Kidney (tissue), 14 donors: Measurements from ENCODE around the gene PPP1R3A. TPM values are rescaled to one million over a fixed set of nuclear protein-coding genes. Genes with fewer than 3 reads are reported as not detected.

ENCODE experiments used
- DNase-seq, 5 donors: peaks; one replicate each; pipeline ENCODE4 v3.0.0-alpha.2; 2013 to 2020
- FAIRE-seq: peaks from 2 replicates; lab custom pipeline; 2012; peaks lifted over from hg19 to GRCh38; lab: Jason Lieb, UNC
- H3K27ac ChIP-seq, 2 donors: one replicate each; pipeline ENCODE4 v1.7.0; 2013; ENCODE audit warnings: low read depth in 2 of 2, low read length in 2 of 2, inconsistent platforms in 1 of 2
- H3K27me3 ChIP-seq: one replicate; pipeline ENCODE4 v1.7.1; 2013; ENCODE audit warnings: low read length, inconsistent platforms; ENCODE audit not compliant: control insufficient read depth, insufficient read depth
- H3K36me3 ChIP-seq, 3 donors: one replicate each; pipeline versions ENCODE4 v1.7.0 to v1.7.1; 2013; ENCODE audit warnings: low read length in 3 of 3, control low read depth in 1 of 3, inconsistent platforms in 1 of 3; ENCODE audit not compliant: insufficient read depth in 3 of 3, control insufficient read depth in 2 of 3
- H3K4me1 ChIP-seq, 3 donors: one replicate each; pipeline versions ENCODE4 v1.7.0 to v1.7.1; 2013; ENCODE audit warnings: low read length in 3 of 3, inconsistent platforms in 1 of 3, low read depth in 1 of 3; ENCODE audit not compliant: control insufficient read depth in 2 of 3, insufficient read depth in 2 of 3
- H3K4me3 ChIP-seq, 3 donors: one replicate each; pipeline versions ENCODE4 v1.7.0 to v1.8.1; 2013; ENCODE audit warnings: low read length in 3 of 3, control low read depth in 1 of 3, inconsistent platforms in 1 of 3
- H3K9ac ChIP-seq, 3 donors: one replicate each; pipeline versions ENCODE4 v1.7.0 to v1.7.1; 2013; ENCODE audit warnings: low read length in 3 of 3, control low read depth in 1 of 3, inconsistent platforms in 1 of 3
- H3K9me3 ChIP-seq, 3 donors: one replicate each; pipeline versions ENCODE4 v1.7.0 to v1.7.1; 2013; ENCODE audit warnings: low read length in 3 of 3, control low read depth in 1 of 3, inconsistent platforms in 1 of 3; ENCODE audit not compliant: control insufficient read depth in 2 of 3, insufficient read depth in 1 of 3
- intact Hi-C: fragments of 100-400 bp; cut with DNase I; formaldehyde crosslinking; loops from one replicate; pipeline ENCODE4 v1.11.1; 2022
- polyA plus RNA-seq: library from polyadenylated mRNA; stranded (reverse); fragments of 350-450 nt; fragmentation: Illumina TruSeq; extraction: RNeasy Lipid Tissue Mini Kit (QIAGEN cat#74804); gene quantifications from one replicate; pipeline ENCODE4 v1.2.3, GENCODE V29; 2014; ENCODE audit warnings: low read depth, low replicate concordance; ENCODE audit not compliant: insufficient read depth
- total RNA-seq: library from RNA; stranded (reverse); fragmentation: NEBNext Ultra II Directional; extraction: Animal tissue kit (Norgen Biotek cat#: 25700); gene quantifications from one replicate; pipeline ENCODE4 v1.2.1, GENCODE V29; 2021
- TF ChIP-seq, protein P1 (sequence below): IDR thresholded peaks from 3 replicates; pipeline ENCODE4 v1.5.1; 2012; ENCODE audit warnings: mild to moderate bottlenecking, moderate library complexity, borderline replicate concordance; ENCODE audit not compliant: insufficient read depth; ENCODE audit errors: extremely low read depth
- donor health status: control.
- donor health status: control.
- donor health status: control.
- donor health status: control.
- donor health status: control.
- donor health status: DM: yes; HTN: yes; CAD: no.
- donor health status: Normal renal cell carcinoma (clear cell type).

PPP1R3A gene
- total and polyA plus RNA-seq, 2 donors from 2014 or later, result not detected

DNA sequence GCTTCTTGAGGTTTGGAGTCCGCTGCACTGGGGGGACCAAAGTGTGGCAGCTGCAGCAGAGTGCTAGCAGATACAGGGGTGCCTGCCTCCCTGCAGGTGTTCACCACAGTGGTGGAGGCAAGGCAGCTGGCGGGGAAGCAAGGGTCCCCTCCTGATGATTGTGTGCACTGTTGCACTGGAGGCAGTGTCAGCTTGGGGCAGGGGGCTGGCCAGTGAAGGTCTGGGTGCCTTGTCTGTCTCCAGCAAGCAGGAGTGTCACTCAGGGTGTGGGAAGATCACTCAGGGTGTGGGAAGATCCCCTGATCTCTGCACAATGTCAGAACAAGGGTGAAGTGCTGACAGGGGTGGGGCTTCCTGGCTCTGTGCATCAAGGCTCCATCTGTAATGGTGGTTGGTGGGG is 36.3 kb upstream of the PPP1R3A start:
- H3K9ac ChIP-seq, result no peak overlapping the region
- FAIRE-seq, result no peak
- no peaks in the 10 kb centered on the region for H3K27me3 ChIP-seq
- DNase-seq, result peak in 1 of 5 donors; percentile 46
- no peaks in the 10 kb centered on the region for H3K4me1 ChIP-seq
- H3K36me3 ChIP-seq, result no peaks in the 10 kb centered on the region
- peaks cover 0 to 7% (median 0%) of the 10 kb centered on the region in 3 donors for H3K9me3 ChIP-seq
- no peak overlapping the region for H3K27ac ChIP-seq
- no peak overlapping the region for H3K4me3 ChIP-seq
- intact Hi-C loops, result no loop called here
- TF ChIP-seq, protein P1, sequence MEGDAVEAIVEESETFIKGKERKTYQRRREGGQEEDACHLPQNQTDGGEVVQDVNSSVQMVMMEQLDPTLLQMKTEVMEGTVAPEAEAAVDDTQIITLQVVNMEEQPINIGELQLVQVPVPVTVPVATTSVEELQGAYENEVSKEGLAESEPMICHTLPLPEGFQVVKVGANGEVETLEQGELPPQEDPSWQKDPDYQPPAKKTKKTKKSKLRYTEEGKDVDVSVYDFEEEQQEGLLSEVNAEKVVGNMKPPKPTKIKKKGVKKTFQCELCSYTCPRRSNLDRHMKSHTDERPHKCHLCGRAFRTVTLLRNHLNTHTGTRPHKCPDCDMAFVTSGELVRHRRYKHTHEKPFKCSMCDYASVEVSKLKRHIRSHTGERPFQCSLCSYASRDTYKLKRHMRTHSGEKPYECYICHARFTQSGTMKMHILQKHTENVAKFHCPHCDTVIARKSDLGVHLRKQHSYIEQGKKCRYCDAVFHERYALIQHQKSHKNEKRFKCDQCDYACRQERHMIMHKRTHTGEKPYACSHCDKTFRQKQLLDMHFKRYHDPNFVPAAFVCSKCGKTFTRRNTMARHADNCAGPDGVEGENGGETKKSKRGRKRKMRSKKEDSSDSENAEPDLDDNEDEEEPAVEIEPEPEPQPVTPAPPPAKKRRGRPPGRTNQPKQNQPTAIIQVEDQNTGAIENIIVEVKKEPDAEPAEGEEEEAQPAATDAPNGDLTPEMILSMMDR, result no peak

DNA sequence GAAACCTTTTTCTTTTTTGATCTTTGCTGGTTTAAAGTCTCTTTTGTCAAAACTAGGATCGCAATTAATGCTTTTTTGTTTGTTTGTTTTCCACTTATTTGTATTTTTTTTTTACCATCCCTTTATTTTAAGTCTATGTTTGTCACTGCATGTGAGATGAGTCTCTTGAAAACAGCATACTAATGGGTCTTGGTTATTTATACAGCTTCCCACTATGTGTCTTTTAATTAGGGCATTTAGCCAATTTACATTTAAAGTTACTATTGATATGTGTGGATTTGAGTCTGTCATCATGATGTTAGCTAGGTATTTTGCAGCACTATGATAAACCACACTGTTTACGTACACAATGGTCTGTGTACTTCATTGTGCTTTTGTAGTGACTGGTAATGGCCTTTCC is 34.7 kb upstream of the PPP1R3A start:
- Histone ChIP-seq H3K27ac (no peak overlapping the region), H3K4me3 (no peak overlapping the region), H3K4me1 (no peaks in the 10 kb centered on the region), H3K9ac (no peak overlapping the region), H3K27me3 (no peaks in the 10 kb centered on the region), H3K9me3 (peaks cover 0 to 4% (median 0%) of the 10 kb centered on the region in 3 donors), H3K36me3 (no peaks in the 10 kb centered on the region)
- FAIRE-seq, result no peak
- intact Hi-C loops, result no loop called here
- no peak for DNase-seq
- TF ChIP-seq, protein P1, result no peak

DNA sequence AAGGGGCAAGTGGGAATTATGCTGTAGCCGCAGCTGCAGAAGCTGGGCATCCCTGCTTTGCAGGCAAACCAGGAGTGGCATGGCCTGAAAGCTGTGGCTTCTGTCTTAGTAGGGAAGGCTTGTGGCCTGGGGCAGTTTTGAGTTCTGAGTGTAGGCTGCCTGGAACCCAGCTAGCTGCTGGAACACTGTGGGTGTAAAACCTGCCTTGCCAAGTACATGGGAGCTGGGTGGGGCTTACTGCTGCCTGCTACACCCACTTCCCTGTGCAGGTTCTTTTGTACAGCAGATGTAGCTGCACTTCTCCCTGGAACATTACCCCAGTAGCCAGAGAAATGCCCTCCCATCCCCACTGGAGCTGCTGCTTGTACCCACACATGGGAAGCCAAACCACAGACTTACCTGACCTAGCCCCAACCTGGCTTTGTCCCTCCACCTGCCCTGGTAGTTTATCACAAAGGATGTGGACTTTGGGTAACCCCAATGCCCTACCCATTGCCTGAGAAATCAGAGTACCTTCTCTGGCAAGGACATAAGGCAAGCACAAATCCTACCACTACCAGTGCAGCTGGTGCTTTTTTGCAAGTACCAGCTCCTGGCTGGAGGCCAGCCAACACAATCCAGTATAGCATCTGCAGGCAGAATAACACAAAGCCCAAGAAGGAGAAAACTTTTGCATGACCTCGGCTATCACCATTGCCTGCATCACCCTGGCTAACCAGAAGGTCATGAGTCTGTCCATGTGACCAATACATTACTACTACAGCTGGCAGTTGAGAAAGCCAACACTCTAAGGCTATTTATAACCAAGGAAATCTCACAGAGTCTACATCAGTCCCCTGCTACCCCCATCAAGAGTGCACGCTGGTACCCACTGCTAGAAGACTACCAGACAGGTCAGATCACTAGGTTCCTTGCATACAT is 26.5 kb upstream of the PPP1R3A start:
- H3K27me3 ChIP-seq, result no peaks in the 10 kb centered on the region
- no peak overlapping the region for H3K4me3 ChIP-seq
- DNase-seq, result no peak
- no peak overlapping the region for H3K27ac ChIP-seq
- no peak for FAIRE-seq
- H3K36me3 ChIP-seq, result no peaks in the 10 kb centered on the region
- no peaks in the 10 kb centered on the region for H3K4me1 ChIP-seq
- no peaks in the 10 kb centered on the region for H3K9me3 ChIP-seq
- TF ChIP-seq, protein P1, result no peak
- no peak overlapping the region for H3K9ac ChIP-seq
- intact Hi-C loops, result no loop called here
